ENCODE results near the gene RANBP2. TPM values are rescaled to one million over a fixed set of nuclear protein-coding genes. Genes with fewer than 3 reads are reported as not detected.

Gene RANBP2
- total and polyA plus RNA-seq, 2 experiments from 2014 or later: 23.0 to 98.0 TPM

DNA sequence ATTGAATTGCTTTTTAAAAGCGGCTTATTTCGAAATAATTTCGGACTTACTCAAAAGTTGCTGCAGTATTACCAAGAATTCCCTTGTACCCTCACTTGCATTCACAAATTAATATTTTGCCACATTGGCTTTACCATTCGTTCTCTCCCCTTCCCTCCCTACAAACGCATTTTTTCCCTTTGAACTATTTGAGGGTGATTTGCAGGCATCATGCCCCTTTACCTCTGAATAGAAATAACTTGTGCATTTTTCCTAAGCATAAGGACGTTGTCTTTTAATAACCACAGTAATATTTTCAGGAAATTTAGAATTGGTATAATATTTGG is 67.9 kb downstream of the RANBP2 start:
- Histone ChIP-seq H3K9me2 (ENCODE audit: insufficient read depth) (no peaks in the 10 kb centered on the region), H3K36me3 (ENCODE audit: insufficient read depth) (peaks cover 11% of the 10 kb centered on the region; the same call in 1 of the 2 replicates), H3F3A (replicated peaks; ENCODE audit: low read depth) (no peaks in the 10 kb centered on the region), H3K27me3 (ENCODE audit: insufficient read depth) (no peaks in the 10 kb centered on the region), H3K4me3 (peak overlapping the region; percentile 77), H3K27ac (ENCODE audit: low read depth) (peak overlapping the region; percentile 74; the same call in 1 of the 2 replicates), H3K4me2 (peak overlapping the region; percentile 95), H3K79me2 (replicated peaks; ENCODE audit: insufficient read depth) (peaks cover 26% of the 10 kb centered on the region), H2AFZ (peak overlapping the region; percentile 70; the same call in 1 of the 2 replicates), H4K20me1 (replicated peaks; ENCODE audit: insufficient read depth) (0 out of 2 replicates have a peak, but pooled peaks cover 5% of the 10 kb centered on the region), H3K4me1 (ENCODE audit: insufficient read depth) (0 out of 2 replicates have a peak, but pooled peaks cover 3% of the 10 kb centered on the region)
- ATAC-seq (no peak), DNase-seq (ENCODE audit: low spot score) (no peak)
- 0 out of 3 replicates have a peak, but pooled peaks cover 3% of the 10 kb centered on the region for H3K9me3 Mint-ChIP-seq
- TF ChIP-seq ZNF114 (CRISPR knock-in tag; IDR thresholded peaks at IDR 0.05): no peak
- TF ChIP-seq, protein P1, sequence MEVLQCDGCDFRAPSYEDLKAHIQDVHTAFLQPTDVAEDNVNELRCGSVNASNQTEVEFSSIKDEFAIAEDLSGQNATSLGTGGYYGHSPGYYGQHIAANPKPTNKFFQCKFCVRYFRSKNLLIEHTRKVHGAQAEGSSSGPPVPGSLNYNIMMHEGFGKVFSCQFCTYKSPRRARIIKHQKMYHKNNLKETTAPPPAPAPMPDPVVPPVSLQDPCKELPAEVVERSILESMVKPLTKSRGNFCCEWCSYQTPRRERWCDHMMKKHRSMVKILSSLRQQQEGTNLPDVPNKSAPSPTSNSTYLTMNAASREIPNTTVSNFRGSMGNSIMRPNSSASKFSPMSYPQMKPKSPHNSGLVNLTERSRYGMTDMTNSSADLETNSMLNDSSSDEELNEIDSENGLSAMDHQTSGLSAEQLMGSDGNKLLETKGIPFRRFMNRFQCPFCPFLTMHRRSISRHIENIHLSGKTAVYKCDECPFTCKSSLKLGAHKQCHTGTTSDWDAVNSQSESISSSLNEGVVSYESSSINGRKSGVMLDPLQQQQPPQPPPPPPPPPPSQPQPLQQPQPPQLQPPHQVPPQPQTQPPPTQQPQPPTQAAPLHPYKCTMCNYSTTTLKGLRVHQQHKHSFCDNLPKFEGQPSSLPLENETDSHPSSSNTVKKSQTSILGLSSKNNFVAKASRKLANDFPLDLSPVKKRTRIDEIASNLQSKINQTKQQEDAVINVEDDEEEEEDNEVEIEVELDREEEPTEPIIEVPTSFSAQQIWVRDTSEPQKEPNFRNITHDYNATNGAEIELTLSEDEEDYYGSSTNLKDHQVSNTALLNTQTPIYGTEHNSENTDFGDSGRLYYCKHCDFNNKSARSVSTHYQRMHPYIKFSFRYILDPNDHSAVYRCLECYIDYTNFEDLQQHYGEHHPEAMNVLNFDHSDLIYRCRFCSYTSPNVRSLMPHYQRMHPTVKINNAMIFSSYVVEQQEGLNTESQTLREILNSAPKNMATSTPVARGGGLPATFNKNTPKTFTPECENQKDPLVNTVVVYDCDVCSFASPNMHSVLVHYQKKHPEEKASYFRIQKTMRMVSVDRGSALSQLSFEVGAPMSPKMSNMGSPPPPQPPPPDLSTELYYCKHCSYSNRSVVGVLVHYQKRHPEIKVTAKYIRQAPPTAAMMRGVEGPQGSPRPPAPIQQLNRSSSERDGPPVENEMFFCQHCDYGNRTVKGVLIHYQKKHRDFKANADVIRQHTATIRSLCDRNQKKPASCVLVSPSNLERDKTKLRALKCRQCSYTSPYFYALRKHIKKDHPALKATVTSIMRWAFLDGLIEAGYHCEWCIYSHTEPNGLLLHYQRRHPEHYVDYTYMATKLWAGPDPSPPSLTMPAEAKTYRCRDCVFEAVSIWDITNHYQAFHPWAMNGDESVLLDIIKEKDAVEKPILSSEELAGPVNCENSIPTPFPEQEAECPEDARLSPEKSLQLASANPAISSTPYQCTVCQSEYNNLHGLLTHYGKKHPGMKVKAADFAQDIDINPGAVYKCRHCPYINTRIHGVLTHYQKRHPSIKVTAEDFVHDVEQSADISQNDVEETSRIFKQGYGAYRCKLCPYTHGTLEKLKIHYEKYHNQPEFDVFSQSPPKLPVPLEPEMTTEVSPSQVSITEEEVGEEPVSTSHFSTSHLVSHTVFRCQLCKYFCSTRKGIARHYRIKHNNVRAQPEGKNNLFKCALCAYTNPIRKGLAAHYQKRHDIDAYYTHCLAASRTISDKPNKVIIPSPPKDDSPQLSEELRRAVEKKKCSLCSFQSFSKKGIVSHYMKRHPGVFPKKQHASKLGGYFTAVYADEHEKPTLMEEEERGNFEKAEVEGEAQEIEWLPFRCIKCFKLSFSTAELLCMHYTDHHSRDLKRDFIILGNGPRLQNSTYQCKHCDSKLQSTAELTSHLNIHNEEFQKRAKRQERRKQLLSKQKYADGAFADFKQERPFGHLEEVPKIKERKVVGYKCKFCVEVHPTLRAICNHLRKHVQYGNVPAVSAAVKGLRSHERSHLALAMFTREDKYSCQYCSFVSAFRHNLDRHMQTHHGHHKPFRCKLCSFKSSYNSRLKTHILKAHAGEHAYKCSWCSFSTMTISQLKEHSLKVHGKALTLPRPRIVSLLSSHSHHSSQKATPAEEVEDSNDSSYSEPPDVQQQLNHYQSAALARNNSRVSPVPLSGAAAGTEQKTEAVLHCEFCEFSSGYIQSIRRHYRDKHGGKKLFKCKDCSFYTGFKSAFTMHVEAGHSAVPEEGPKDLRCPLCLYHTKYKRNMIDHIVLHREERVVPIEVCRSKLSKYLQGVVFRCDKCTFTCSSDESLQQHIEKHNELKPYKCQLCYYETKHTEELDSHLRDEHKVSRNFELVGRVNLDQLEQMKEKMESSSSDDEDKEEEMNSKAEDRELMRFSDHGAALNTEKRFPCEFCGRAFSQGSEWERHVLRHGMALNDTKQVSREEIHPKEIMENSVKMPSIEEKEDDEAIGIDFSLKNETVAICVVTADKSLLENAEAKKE (CRISPR knock-in tag; IDR thresholded peaks at IDR 0.05): no peak
- no peak for TF ChIP-seq JUNB (IDR thresholded peaks at IDR 0.05; ENCODE audit: unreplicated experiment)
- TF ChIP-seq EZH2 (IDR thresholded peaks at IDR 0.05; ENCODE audit: low read depth, unreplicated experiment): no peak
- TF ChIP-seq STAT1 (IDR thresholded peaks at IDR 0.05; ENCODE audit: unreplicated experiment): no peak
- no peak for TF ChIP-seq NANOG (IDR thresholded peaks at IDR 0.05; ENCODE audit: borderline replicate concordance)
- TF ChIP-seq, protein P2, sequence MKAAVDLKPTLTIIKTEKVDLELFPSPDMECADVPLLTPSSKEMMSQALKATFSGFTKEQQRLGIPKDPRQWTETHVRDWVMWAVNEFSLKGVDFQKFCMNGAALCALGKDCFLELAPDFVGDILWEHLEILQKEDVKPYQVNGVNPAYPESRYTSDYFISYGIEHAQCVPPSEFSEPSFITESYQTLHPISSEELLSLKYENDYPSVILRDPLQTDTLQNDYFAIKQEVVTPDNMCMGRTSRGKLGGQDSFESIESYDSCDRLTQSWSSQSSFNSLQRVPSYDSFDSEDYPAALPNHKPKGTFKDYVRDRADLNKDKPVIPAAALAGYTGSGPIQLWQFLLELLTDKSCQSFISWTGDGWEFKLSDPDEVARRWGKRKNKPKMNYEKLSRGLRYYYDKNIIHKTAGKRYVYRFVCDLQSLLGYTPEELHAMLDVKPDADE (IDR thresholded peaks at IDR 0.05): no peak
- no peak for TF ChIP-seq POLR2AphosphoS5 (IDR thresholded peaks at IDR 0.05; ENCODE audit: low read depth)
- TF ChIP-seq, protein P3, sequence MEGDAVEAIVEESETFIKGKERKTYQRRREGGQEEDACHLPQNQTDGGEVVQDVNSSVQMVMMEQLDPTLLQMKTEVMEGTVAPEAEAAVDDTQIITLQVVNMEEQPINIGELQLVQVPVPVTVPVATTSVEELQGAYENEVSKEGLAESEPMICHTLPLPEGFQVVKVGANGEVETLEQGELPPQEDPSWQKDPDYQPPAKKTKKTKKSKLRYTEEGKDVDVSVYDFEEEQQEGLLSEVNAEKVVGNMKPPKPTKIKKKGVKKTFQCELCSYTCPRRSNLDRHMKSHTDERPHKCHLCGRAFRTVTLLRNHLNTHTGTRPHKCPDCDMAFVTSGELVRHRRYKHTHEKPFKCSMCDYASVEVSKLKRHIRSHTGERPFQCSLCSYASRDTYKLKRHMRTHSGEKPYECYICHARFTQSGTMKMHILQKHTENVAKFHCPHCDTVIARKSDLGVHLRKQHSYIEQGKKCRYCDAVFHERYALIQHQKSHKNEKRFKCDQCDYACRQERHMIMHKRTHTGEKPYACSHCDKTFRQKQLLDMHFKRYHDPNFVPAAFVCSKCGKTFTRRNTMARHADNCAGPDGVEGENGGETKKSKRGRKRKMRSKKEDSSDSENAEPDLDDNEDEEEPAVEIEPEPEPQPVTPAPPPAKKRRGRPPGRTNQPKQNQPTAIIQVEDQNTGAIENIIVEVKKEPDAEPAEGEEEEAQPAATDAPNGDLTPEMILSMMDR (conservative IDR thresholded peaks at IDR 0.05; ENCODE audit: low read depth in 2 of 2): no peak
- TF ChIP-seq ZNF331 (CRISPR knock-in tag; IDR thresholded peaks at IDR 0.05; ENCODE audit: low read depth): no peak
- no peak for TF ChIP-seq EZH2phosphoT487 (IDR thresholded peaks at IDR 0.05; ENCODE audit: unreplicated experiment)
- TF ChIP-seq CREB1 (CRISPR knock-in tag; IDR thresholded peaks at IDR 0.05; ENCODE audit: low read depth): no peak
- TF ChIP-seq, protein P4, sequence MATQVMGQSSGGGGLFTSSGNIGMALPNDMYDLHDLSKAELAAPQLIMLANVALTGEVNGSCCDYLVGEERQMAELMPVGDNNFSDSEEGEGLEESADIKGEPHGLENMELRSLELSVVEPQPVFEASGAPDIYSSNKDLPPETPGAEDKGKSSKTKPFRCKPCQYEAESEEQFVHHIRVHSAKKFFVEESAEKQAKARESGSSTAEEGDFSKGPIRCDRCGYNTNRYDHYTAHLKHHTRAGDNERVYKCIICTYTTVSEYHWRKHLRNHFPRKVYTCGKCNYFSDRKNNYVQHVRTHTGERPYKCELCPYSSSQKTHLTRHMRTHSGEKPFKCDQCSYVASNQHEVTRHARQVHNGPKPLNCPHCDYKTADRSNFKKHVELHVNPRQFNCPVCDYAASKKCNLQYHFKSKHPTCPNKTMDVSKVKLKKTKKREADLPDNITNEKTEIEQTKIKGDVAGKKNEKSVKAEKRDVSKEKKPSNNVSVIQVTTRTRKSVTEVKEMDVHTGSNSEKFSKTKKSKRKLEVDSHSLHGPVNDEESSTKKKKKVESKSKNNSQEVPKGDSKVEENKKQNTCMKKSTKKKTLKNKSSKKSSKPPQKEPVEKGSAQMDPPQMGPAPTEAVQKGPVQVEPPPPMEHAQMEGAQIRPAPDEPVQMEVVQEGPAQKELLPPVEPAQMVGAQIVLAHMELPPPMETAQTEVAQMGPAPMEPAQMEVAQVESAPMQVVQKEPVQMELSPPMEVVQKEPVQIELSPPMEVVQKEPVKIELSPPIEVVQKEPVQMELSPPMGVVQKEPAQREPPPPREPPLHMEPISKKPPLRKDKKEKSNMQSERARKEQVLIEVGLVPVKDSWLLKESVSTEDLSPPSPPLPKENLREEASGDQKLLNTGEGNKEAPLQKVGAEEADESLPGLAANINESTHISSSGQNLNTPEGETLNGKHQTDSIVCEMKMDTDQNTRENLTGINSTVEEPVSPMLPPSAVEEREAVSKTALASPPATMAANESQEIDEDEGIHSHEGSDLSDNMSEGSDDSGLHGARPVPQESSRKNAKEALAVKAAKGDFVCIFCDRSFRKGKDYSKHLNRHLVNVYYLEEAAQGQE (IDR thresholded peaks at IDR 0.05; ENCODE audit: unreplicated experiment): no peak
- peaks cover 5% of the 10 kb centered on the region; the same call in 2 of the 3 replicates for H3K4me1 Mint-ChIP-seq
- peak overlapping the region; percentile 85 for H3K27ac Mint-ChIP-seq
- peaks cover 8% of the 10 kb centered on the region for H3K27me3 Mint-ChIP-seq (ENCODE audit: insufficient read depth, low read depth, poor library complexity)
- H3K4me3 Mint-ChIP-seq: peak overlapping the region; percentile 94
- peaks cover 48% of the 10 kb centered on the region for H3K36me3 Mint-ChIP-seq (ENCODE audit: low read depth)
